ENCODE results near the gene HOTAIR.

Gene HOTAIR

DNA sequence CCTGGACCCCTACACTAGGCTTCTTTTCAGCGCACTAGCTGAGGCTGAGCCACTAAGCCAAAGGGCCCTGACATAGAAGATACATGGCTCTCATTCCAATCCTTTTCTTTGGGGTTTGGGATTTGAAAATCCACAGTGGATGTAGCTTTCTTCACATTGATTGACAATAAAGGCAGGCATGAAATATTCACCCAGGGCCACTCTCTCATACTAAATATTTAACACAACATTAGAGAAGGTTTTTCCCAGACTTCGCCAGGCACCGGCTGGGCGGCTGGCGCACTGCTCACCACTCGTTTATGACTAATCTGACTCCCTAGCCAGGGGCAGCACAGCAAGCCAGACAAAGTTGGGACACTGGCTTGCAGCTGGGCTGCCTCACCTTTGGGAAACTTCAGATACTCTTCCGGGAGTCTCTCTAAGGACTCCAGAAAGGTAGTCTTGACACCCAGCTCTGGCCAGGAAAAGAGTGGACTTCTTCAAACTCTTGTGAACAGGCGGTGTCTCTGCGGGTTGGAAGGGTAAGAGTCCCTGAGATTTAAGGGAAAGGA is 2.5 kb downstream of the HOTAIR start:
- Histone ChIP-seq H3K4me1 (ENCODE audit: control insufficient read depth in 1 of 2, insufficient read depth in 1 of 2, low read depth in 1 of 2, low read length in 1 of 2) (peaks cover 0 to 23% of the 10 kb centered on the region in 2 experiments), H3K4me3 (ENCODE audit: low read depth in 1 of 2, low read length in 1 of 2) (no peak overlapping the region), H3K27ac (no peak overlapping the region), H3K9me3 (no peaks in the 10 kb centered on the region), H3K36me3 (no peaks in the 10 kb centered on the region), H3K27me3 (peaks cover 100% of the 10 kb centered on the region)
- TF ChIP-seq, protein P1, sequence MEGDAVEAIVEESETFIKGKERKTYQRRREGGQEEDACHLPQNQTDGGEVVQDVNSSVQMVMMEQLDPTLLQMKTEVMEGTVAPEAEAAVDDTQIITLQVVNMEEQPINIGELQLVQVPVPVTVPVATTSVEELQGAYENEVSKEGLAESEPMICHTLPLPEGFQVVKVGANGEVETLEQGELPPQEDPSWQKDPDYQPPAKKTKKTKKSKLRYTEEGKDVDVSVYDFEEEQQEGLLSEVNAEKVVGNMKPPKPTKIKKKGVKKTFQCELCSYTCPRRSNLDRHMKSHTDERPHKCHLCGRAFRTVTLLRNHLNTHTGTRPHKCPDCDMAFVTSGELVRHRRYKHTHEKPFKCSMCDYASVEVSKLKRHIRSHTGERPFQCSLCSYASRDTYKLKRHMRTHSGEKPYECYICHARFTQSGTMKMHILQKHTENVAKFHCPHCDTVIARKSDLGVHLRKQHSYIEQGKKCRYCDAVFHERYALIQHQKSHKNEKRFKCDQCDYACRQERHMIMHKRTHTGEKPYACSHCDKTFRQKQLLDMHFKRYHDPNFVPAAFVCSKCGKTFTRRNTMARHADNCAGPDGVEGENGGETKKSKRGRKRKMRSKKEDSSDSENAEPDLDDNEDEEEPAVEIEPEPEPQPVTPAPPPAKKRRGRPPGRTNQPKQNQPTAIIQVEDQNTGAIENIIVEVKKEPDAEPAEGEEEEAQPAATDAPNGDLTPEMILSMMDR (IDR thresholded peaks at IDR 0.05), result no peak

DNA sequence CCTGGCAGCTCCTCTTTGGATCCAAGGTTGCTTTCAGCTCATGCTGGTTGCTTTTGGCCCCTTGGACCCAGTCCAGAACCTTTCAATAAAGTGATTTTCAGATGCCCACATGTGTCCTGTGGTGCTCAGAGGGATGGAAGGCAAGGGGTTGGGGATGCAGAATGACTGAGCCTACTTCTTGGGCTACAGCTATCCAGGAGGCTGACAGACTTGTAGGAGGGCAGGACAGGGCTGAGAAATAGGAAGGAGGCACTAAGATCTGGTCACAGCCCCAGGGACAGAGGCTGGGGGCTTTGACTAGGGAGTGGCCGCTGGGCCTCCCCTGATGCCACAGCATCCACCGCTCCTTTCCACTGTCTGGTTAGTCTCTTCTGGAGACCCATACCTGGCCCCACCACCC is 3.1 kb downstream of the HOTAIR start:
- TF ChIP-seq, protein P1 (IDR thresholded peaks at IDR 0.05), result no peak
- no peaks in the 10 kb centered on the region for H3K9me3 ChIP-seq
- H3K27me3 ChIP-seq, result peaks cover 100% of the 10 kb centered on the region
- H3K4me1 ChIP-seq (ENCODE audit: control insufficient read depth in 1 of 2, insufficient read depth in 1 of 2, low read depth in 1 of 2, low read length in 1 of 2), result peaks cover 0 to 23% of the 10 kb centered on the region in 2 experiments
- H3K36me3 ChIP-seq, result no peaks in the 10 kb centered on the region
- no peak overlapping the region for H3K4me3 ChIP-seq (ENCODE audit: low read depth in 1 of 2, low read length in 1 of 2)
- H3K27ac ChIP-seq, result no peak overlapping the region

DNA sequence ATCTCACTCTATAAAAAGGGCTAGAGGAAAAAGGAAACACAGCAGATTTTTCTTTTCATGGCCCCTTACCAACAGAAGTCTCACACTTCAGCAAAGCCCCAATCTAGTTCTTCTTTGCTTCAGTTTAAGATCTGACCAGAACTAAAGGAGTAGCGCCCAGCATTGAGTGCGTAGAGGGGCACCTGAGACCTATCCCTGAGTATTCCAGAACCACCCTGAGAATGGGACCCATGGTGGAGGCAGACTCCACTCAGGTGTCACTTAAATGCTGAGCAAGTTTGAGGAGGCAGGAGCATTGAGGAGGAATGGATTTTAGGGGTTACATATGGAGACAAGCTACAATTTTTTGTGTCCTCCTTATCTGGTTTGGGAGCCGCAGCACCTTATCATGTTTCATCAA is 3.6 kb downstream of the HOTAIR start:
- TF ChIP-seq, protein P1 (IDR thresholded peaks at IDR 0.05), result no peak
- peaks cover 0 to 23% of the 10 kb centered on the region in 2 experiments for H3K4me1 ChIP-seq (ENCODE audit: control insufficient read depth in 1 of 2, insufficient read depth in 1 of 2, low read depth in 1 of 2, low read length in 1 of 2)
- H3K27me3 ChIP-seq, result peaks cover 100% of the 10 kb centered on the region
- no peak overlapping the region for H3K27ac ChIP-seq
- no peaks in the 10 kb centered on the region for H3K36me3 ChIP-seq
- no peaks in the 10 kb centered on the region for H3K9me3 ChIP-seq
- no peak overlapping the region for H3K4me3 ChIP-seq (ENCODE audit: low read depth in 1 of 2, low read length in 1 of 2)

DNA sequence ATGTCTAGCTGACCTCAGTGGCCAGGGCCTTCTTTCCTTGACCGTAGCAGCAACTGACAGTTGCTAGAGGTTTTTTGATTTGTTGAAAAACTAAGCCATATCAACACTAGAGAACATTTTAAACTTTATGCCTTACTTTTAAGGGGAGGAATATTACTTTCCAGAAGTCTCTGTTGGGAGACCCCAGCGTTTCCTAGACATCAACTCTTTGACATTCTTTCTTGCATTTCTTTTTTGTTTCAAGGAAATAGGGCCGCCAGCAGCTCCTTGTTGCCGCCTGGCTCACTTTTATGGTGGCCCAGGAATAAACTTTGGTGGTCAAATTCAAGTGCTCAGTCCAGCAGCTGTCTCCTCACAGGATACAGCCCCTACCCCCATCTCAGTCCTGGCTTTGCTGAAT is 4.3 kb downstream of the HOTAIR start:
- peaks cover 100% of the 10 kb centered on the region for H3K27me3 ChIP-seq
- peaks cover 0 to 22% of the 10 kb centered on the region in 2 experiments for H3K4me1 ChIP-seq (ENCODE audit: control insufficient read depth in 1 of 2, insufficient read depth in 1 of 2, low read depth in 1 of 2, low read length in 1 of 2)
- H3K4me3 ChIP-seq (ENCODE audit: low read depth in 1 of 2, low read length in 1 of 2), result no peak overlapping the region
- TF ChIP-seq, protein P1 (IDR thresholded peaks at IDR 0.05), result no peak
- H3K36me3 ChIP-seq, result no peaks in the 10 kb centered on the region
- H3K9me3 ChIP-seq, result no peaks in the 10 kb centered on the region
- H3K27ac ChIP-seq, result no peak overlapping the region

DNA sequence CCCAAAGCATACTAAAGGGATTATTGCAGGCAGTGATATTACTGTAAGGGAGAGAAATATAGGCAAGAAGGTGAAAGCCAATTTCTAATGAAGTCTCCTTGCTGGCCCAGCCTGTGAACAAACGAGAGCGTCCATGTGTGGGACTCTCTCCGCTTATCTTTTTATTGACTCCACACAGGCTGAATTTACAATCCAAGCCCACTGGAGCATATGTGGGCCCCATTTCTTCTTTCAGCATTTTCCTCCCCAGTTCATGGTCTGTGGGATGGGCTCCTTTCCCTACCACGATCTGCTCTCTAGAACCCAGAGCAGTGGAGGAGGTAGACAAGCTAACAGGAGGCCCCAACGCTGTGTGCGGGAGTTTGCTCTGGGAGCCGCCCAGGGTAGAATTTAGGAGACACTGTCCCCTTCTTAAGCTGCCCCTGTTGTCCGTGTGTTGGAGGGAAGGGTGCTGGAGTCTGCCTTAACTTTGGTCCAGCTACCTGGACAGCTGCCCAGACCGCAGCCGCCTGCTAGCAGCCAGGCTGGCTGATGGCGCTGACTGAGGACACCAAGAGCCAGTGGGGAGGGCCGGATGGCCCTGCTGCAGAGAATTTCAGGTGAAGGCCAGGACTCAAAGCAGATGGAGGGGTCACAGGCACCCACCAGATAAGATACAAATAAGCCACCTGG is 5.0 kb downstream of the HOTAIR start:
- Histone ChIP-seq H3K4me3 (ENCODE audit: low read depth in 1 of 2, low read length in 1 of 2) (no peak overlapping the region), H3K4me1 (ENCODE audit: control insufficient read depth in 1 of 2, insufficient read depth in 1 of 2, low read depth in 1 of 2, low read length in 1 of 2) (peaks cover 0 to 15% of the 10 kb centered on the region in 2 experiments), H3K9me3 (no peaks in the 10 kb centered on the region), H3K27ac (no peak overlapping the region), H3K36me3 (no peaks in the 10 kb centered on the region), H3K27me3 (peaks cover 100% of the 10 kb centered on the region)
- TF ChIP-seq, protein P1 (IDR thresholded peaks at IDR 0.05), result no peak

Measured in neutrophil (primary cell).